Measurements from ENCODE around the gene ADAMTSL1. TPM values are rescaled to one million over a fixed set of nuclear protein-coding genes. Genes with fewer than 3 reads are reported as not detected.

The ADAMTSL1 gene
- total and polyA plus RNA-seq, 2 experiments from 2014 or later, result 2.3 to 5.0 TPM

- no peak for TF ChIP-seq ZNF462 (CRISPR knock-in tag; IDR thresholded peaks at IDR 0.05)
- TF ChIP-seq CTCF (conservative IDR thresholded peaks at IDR 0.05; ENCODE audit: low read depth in 2 of 2), result no peak
Measured at GRCh38 chr9:18851069-18851795, 377.3 kb downstream of the ADAMTSL1 start (continued).

GRCh38 chr9:18855656-18856055 is 381.7 kb downstream of the ADAMTSL1 start:
- Histone ChIP-seq H3K9me2 (ENCODE audit: insufficient read depth) (no peaks in the 10 kb centered on the region), H3K79me2 (replicated peaks; ENCODE audit: insufficient read depth) (no peaks in the 10 kb centered on the region), H3K4me1 (ENCODE audit: insufficient read depth) (no peaks in the 10 kb centered on the region), H3K36me3 (ENCODE audit: insufficient read depth) (no peaks in the 10 kb centered on the region), H2AFZ (no peak overlapping the region), H3K27ac (ENCODE audit: low read depth) (no peak overlapping the region), H4K20me1 (replicated peaks; ENCODE audit: insufficient read depth) (no peaks in the 10 kb centered on the region), H3K27me3 (ENCODE audit: insufficient read depth) (no peaks in the 10 kb centered on the region), H3K4me2 (no peak overlapping the region), H3F3A (replicated peaks; ENCODE audit: low read depth) (no peaks in the 10 kb centered on the region), H3K4me3 (no peak overlapping the region)
- ATAC-seq (no peak), DNase-seq (ENCODE audit: low spot score) (no peak)
- Mint-ChIP-seq H3K4me1 (no peaks in the 10 kb centered on the region), H3K27ac (no peak overlapping the region), H3K36me3 (ENCODE audit: low read depth) (no peaks in the 10 kb centered on the region), H3K27me3 (ENCODE audit: insufficient read depth, low read depth, poor library complexity) (no peaks in the 10 kb centered on the region), H3K4me3 (no peak overlapping the region), H3K9me3 (no peaks in the 10 kb centered on the region)
- TF ChIP-seq POLR2AphosphoS5 (IDR thresholded peaks at IDR 0.05; ENCODE audit: low read depth), result no peak
- TF ChIP-seq ZNF331 (CRISPR knock-in tag; IDR thresholded peaks at IDR 0.05; ENCODE audit: low read depth), result no peak
- no peak for TF ChIP-seq CREB1 (CRISPR knock-in tag; IDR thresholded peaks at IDR 0.05; ENCODE audit: low read depth)
- no peak for TF ChIP-seq NANOG (IDR thresholded peaks at IDR 0.05; ENCODE audit: borderline replicate concordance)
- no peak for TF ChIP-seq ZNF114 (CRISPR knock-in tag; IDR thresholded peaks at IDR 0.05)
- TF ChIP-seq EZH2 (IDR thresholded peaks at IDR 0.05; ENCODE audit: low read depth, unreplicated experiment), result no peak
- no peak for TF ChIP-seq STAT1 (IDR thresholded peaks at IDR 0.05; ENCODE audit: unreplicated experiment)
- TF ChIP-seq REST (IDR thresholded peaks at IDR 0.05; ENCODE audit: unreplicated experiment), result no peak
- no peak for TF ChIP-seq JUNB (IDR thresholded peaks at IDR 0.05; ENCODE audit: unreplicated experiment)
